ENCODE results near the gene CCDC178. TPM values are rescaled to one million over a fixed set of nuclear protein-coding genes. Genes with fewer than 3 reads are reported as not detected.
"Not testable (repeated sequence)": the region's sequence is repeated elsewhere in the genome, so short reads cannot be mapped to it uniquely, and the experiment has no call there.

The CCDC178 gene
- total RNA-seq, 1 donor from 2014 or later: 0.27 TPM

GRCh38 chr18:33355756-33356155, 84.8 kb downstream of the CCDC178 start:
- Histone ChIP-seq H3K36me3 (no peaks in the 10 kb centered on the region), H3K4me3 (no peak overlapping the region), H3K4me1 (no peaks in the 10 kb centered on the region), H3K27me3 (ENCODE audit: low read depth) (no peaks in the 10 kb centered on the region), H3K9me3 (replicated peaks) (peaks cover 28% of the 10 kb centered on the region), H3K27ac (replicated peaks) (no peak overlapping the region)
- intact Hi-C loops (cut with micrococcal nuclease): no loop called here
- DNase-seq: no peak
- TF ChIP-seq CTCF (IDR thresholded peaks at IDR 0.05; ENCODE audit: borderline replicate concordance): no peak

GRCh38 chr18:33355263-33355662, 85.3 kb downstream of the CCDC178 start:
- H3K27me3 ChIP-seq (ENCODE audit: low read depth): no peaks in the 10 kb centered on the region
- no peak for TF ChIP-seq CTCF (IDR thresholded peaks at IDR 0.05; ENCODE audit: borderline replicate concordance)
- no peaks in the 10 kb centered on the region for H3K36me3 ChIP-seq
- DNase-seq: no peak
- no peak overlapping the region for H3K4me3 ChIP-seq
- H3K9me3 ChIP-seq (replicated peaks): peaks cover 23% of the 10 kb centered on the region
- no peak overlapping the region for H3K27ac ChIP-seq (replicated peaks)
- intact Hi-C loops (cut with micrococcal nuclease): no loop called here
- no peaks in the 10 kb centered on the region for H3K4me1 ChIP-seq

GRCh38 chr18:33350256-33350655, 90.3 kb downstream of the CCDC178 start:
- Histone ChIP-seq H3K27me3 (ENCODE audit: low read depth) (no peaks in the 10 kb centered on the region), H3K4me3 (no peak overlapping the region), H3K4me1 (no peaks in the 10 kb centered on the region), H3K9me3 (replicated peaks) (peaks cover 16% of the 10 kb centered on the region), H3K36me3 (no peaks in the 10 kb centered on the region), H3K27ac (replicated peaks) (no peak overlapping the region)
- no peak for TF ChIP-seq CTCF (IDR thresholded peaks at IDR 0.05; ENCODE audit: borderline replicate concordance)
- intact Hi-C loops (cut with micrococcal nuclease): no loop called here
- no peak for DNase-seq

- H3K27ac ChIP-seq (replicated peaks); H3K4me3 ChIP-seq; H3K36me3 ChIP-seq; H3K27me3 ChIP-seq (ENCODE audit: low read depth); DNase-seq; intact Hi-C loops (cut with micrococcal nuclease); H3K4me1 ChIP-seq: not testable (repeated sequence)
- H3K9me3 ChIP-seq (replicated peaks): peaks cover 29% of the 10 kb centered on the region
These were observed 100.8 kb downstream of the CCDC178 start for GRCh38 chr18:33339733-33340132.

GRCh38 chr18:33334781-33335180, 105.7 kb downstream of the CCDC178 start:
- Histone ChIP-seq H3K27me3 (ENCODE audit: low read depth) (no peaks in the 10 kb centered on the region), H3K4me1 (no peaks in the 10 kb centered on the region), H3K27ac (replicated peaks) (no peak overlapping the region), H3K9me3 (replicated peaks) (peaks cover 8% of the 10 kb centered on the region), H3K36me3 (no peaks in the 10 kb centered on the region), H3K4me3 (no peak overlapping the region)
- no peak for TF ChIP-seq CTCF (IDR thresholded peaks at IDR 0.05; ENCODE audit: borderline replicate concordance)
- intact Hi-C loops (cut with micrococcal nuclease): no loop called here
- DNase-seq: no peak

GRCh38 chr18:33330711-33331110, 109.8 kb downstream of the CCDC178 start:
- Histone ChIP-seq H3K27me3 (ENCODE audit: low read depth) (no peaks in the 10 kb centered on the region), H3K27ac (replicated peaks) (no peak overlapping the region), H3K36me3 (no peaks in the 10 kb centered on the region), H3K4me3 (no peak overlapping the region), H3K4me1 (no peaks in the 10 kb centered on the region), H3K9me3 (replicated peaks) (no peaks in the 10 kb centered on the region)
- no peak for TF ChIP-seq CTCF (IDR thresholded peaks at IDR 0.05; ENCODE audit: borderline replicate concordance)
- DNase-seq: no peak
- intact Hi-C loops (cut with micrococcal nuclease): no loop called here
